GM18498 (cell line): Measurements from ENCODE around the gene KRTAP9-9.
"Not testable (repeated sequence)": the region's sequence is repeated elsewhere in the genome, so short reads cannot be mapped to it uniquely, and the experiment has no call there.

Experiments used
- ATAC-seq: cut with Tn5 transposase; IDR thresholded peaks from one replicate; pipeline ENCODE4 v1.9.1; 2021; ENCODE audit warnings: mild to moderate bottlenecking, moderate library complexity; ENCODE audit not compliant: unreplicated experiment

Gene KRTAP9-9

DNA sequence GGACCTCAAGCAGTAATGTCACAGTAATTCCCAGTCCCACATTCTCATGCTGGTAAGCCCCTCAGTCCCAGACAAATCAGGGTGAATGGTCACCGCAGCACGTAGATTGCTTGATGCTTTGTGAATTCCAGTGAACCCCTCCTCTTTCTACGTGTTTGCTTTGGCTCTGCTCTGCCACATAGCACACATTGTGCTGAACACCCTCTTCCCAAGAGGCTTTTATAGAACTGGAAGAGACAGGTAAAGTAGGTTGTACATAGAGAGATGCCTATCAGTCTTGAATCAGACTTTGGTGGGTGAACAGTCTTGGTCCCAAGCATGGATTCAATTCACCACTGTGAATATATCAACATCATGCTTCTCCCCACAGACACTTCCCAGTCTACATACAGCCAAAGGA is 9.4 kb downstream of the KRTAP9-9 start:
- ATAC-seq: no peak

DNA sequence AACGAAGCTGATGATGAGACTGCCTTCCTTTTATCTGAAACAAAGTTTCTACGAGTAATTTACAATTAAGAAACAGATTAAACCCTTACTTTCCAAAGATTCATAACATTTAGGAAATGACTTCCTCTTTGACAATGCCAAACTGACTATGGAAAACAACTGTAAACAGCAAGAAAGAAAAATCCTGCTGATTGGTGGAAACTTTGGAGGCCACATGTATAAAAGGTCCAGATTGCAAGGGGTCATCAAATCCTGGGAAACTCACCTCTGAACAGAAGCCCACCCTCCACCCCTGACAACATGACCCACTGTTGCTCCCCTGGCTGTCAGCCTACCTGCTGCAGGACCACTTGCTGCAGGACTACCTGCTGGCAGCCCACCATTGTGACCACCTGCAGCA is 9.9 kb downstream of the KRTAP9-9 start, which contains the start of gene KRTAP9-6:
Gene KRTAP9-6 (plus strand): TSS at position 301 of the 400 bp plus-strand sequence. CDS start 0 bp downstream, at position 301.
- ATAC-seq: no peak

DNA sequence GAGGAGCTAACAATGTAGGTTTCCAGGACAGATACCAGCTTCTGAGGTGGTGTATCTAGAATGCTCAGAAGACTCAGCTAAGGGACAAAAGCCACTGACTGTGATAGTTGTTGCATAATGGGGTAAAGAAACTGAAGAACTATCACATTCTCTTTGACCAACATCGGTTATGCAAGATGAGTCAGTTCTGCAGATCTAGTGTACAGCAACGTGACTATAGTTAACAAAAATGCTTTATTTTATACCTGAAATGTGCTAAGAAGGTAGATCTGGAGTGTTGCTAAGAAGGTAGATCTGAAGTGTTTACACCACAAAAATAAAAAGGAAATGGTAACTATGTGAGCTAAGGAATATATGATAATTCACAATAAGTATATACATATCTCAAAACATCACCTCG is 12.5 kb downstream of the KRTAP9-9 start:
- ATAC-seq: no peak

DNA sequence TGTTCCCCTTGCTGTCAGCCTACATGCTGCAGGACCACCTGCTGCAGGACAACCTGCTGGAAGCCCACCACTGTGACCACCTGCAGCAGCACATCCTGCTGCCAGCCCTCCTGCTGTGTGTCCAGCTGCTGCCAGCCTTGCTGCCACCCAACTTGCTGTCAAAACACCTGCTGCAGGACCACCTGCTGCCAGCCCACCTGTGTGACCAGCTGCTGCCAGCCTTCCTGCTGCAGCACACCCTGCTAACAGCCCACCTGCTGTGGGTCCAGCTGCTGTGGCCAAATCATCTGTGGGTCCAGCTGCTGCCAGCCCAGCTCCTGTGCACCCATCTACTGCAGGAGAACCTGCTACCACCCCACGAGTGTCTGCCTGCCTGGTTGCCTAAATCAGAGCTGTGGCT is 16.1 kb downstream of the KRTAP9-9 start:
- ATAC-seq: not testable (repeated sequence)

DNA sequence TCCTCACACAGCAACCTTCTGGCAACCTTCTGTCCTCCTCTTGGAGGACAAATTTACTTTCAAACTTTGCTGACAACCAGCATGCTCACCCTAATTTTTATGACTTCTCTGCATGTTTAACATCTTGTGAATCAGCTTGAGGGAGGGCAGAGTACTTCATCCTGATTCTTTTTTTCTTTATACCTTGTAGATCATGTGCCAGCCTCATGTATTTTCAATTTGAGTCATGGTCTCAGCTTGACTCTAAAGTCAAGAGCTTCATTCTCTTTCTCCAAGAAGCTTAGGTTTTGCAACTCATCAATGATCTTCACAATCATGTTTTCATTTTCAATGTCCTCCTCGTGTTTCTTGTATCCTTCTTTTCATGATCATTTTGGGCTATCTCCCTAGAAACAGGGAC is 16.7 kb downstream of the KRTAP9-9 start:
- ATAC-seq: no peak

DNA sequence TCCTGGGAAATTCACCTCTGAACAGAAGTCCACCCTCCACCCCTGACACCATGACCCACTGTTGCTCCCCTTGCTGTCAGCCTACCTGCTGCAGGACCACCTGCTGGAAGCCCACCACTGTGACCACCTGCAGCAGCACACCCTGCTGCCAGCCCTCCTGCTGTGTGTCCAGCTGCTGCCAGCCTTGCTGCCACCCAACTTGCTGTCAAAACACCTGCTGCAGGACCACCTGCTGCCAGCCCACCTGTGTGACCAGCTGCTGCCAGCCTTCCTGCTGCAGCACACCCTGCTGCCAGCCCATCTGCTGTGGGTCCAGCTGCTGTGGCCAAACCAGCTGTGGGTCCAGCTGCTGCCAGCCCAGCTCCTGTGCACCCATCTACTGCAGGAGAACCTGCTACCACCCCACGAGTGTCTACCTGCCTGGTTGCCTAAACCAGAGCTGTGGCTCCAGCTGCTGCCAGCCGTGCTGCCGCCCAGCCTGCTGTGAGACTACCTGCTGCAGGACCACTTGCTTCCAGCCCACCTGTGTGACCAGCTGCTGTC is 20.5 kb downstream of the KRTAP9-9 start, which contains the start of gene KRTAP9-7:
Gene KRTAP9-7 (plus strand): TSS at position 51 of the 543 bp plus-strand sequence. CDS start 0 bp downstream, at position 51.
- ATAC-seq: not testable (repeated sequence)

DNA sequence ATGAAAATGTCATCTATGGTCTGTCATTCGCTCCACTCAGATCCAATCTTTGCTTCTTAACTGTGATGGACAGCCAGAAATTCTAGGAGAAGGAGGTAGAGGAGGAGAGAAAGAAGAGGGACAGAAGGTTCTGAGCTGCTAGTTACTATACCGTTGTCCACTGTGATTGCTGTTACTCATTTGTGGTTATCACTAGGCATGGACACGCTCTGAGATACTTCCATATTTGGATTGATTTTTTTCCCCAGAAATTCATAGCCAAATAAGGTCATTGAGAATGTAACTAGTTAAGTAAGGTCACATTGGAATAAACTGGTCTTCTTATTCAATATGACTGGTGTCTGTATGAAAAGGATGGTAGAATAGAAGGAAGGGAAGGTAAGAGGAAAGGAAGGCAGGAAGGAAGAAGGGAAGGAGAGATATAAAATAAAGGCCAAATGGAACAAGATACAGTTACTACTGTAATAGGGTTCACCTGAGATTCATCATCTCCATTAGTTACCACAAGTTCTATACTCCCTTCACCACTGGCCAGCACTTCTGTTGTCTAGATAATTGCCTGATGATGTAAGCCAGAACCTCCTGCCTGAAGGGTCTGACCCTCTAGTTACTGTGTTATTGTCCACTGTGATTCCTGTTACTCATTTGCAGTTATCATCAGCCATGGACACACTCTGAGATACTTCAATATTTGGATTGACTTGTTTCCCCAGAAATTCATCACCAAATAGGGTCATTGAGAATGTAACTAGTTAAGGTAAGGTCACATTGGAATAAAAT is 23.2 kb downstream of the KRTAP9-9 start:
- ATAC-seq: no peak

DNA sequence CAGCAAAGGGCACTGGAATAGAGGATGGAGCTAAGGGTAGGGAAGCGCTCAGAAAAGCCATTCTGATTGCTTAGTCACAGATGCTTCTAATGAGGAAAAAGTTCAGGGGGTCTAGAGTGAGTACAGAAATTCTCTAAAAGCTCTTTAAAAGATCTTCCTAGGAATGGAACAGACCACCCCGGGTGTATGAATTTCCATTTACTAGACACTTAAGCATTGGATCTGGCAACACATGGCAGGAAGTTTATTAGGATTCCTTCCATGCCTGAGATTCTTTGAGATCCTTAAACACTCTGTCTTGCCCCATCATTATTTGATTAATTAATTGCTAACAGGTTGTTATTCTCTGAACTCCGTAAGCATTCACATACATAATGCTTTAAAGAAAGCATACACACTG is 28.9 kb downstream of the KRTAP9-9 start:
- no peak for ATAC-seq

DNA sequence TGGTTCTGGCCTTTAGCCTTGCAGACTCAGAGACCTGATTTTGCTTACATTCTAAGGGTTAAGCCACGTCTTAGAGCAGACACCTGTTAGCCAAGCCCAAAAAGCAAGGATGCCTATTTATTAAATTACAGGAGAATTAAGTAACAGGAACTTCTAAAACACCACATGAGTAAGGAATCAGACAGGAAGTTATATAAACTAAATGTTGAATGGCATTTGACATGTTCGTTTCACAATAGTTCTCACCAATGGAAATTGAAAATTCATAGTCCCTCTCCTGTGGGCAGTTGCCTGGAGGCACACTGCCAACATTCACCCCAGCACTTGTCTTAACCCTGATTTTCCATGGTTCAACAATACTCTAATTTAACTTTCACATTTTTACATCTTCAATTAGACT is 29.4 kb downstream of the KRTAP9-9 start:
- no peak for ATAC-seq

DNA sequence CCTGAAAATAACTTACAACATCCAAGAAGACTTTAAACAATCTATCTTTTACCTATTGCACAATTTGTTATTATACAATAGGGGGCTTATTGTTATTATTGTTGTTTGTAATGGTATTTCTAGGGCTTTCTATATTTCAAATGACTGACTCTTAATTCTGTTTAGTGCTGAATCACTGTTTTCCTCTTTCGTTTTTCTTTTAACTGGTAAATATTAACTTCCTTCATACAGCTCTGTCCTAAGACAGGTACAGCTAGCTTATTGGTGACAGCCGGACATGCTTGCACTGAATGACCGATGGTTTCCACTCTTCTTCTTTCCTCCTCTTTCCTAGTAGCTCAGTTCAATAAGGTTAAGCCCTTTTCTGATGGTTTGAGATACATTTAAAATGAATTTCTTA is 31.9 kb downstream of the KRTAP9-9 start:
- no peak for ATAC-seq

DNA sequence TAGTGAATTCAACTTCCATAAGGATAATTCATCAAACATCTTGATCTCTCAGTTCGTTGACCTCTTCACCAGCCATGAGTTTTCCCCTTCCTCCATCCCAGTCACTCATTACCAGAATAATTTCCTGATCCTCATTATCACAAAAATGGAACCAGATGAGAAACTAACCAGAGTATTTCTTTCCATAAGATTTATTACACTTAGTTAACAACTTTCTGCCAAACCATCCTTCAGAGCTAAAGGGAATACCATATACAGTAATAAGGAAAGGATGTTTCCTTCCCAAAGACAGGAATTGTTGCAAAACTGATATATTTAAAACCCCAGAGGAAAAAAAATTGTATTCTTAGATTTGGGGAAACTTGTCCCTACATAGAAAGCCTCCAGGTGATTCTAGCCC is 38.8 kb downstream of the KRTAP9-9 start:
- no peak for ATAC-seq

DNA sequence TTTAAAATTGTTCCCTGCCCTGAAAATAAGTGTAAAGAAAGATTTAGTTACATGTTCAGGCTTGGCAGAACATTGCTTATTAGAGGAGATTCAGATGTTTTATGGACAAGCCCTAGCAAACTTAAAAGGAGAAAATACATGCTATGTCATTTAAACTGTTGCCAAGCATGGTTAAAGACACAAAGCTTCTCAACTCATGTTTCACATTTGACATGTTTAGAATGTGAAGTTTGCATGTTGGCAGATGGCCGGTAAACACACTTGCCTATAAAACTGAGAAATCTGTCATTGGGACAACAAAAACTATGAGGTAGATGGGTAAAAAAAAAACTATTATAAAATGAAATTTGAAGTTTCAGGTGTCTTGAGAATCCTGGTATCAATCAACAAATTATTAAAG is 41.7 kb downstream of the KRTAP9-9 start:
- ATAC-seq: no peak

DNA sequence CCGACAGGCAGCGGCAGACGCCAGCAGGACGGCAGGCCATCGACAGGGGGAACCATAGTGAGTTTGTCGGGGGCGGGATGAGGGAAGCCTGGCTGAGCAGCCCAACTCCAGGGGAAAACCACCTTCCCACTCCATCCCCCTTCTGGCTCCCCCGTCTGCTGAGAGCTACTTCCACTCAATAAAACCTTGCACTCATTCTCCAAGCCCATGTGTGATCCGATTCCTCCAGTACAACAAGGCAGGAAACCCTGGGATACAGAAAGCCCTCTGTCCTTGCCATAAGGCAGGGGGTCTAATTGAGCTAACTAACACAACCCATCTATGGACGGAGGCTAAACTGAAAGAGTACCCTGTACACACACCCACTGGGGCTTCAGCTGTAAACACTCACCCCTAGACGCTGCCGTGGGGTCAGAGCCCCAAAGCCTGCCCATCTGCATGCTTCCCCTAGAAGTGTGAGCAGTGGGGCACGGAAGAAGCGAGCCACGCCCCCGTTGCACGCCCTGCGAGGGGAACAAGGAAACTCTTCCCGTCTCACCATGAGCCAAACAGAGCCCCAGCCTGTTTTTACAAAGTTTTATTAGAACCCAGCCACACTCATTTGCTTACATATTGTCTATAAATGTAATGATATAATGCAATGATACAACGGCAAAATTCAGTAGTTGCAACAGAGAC is 43.4 kb downstream of the KRTAP9-9 start:
- ATAC-seq: no peak

DNA sequence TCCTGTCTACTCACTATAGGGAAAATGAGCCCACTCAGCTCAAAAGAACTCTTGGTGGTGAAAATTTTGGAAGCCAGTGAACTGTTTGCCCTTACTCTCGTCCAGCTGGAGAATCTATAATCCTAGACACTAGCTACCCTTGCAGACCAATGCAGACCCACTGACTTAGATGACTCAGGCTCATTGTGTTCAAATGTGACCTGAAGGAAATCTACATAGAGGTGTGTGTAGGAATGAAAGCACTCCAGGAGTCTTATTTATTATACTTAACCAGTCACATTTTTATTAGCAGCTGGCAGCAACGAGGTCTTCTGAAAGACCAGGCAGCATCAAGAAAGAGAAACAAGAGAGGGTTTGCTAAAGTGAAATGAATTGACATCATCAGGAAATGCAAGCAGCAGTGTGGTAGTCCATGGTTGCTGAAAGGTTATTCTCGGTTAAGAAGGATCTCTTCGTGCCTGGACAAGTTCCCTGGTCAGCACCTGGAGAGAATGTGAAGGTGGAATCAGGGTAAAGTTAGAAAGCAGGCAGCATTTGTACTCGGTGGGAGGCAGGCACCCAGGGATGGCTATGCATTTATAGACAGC is 46.1 kb downstream of the KRTAP9-9 start:
- ATAC-seq: no peak

DNA sequence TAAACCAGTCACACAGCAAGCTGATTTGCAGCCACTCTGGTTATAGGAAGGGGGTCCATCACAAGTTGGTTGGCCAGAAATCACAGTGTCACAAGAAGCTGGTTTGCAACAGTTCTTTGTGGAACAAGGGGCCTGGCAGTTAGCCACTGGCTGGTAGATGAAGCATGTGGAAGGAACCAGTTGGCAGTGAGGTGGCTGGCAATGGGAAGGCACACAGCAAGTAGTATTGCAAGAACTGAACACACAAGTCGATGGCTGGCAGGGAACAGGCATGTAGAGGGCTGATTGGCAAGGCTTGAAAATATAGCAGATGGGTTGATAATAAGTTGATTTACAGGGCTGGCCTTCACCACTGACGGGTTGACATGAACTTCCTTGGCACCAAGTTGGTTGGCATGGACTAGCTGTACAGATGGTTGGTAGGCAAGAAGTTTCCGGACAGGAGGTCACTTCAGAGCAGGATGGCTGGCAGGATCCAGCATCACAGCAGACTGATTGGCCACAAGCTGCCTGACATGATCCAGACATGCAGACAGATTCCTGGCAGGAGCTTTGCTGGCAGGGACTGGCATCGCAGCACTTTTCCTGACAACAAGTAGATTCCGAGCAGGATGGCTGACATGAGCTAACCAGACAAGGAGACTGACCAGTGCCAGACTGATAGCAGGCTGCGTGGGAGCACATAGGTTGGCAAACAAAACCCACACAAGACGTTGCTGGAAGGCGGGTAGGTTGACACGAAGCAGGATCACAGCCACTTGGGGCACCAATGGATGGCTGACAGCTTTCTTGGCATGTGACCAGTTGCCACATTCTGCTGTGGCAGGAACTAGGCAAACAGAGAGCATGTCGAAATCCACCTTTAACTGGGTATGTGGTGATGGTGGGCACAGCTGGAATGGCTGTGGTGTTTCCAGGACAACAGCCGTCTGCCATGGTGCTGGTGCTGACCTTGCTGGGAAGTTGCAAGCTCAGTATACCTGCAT is 47.0 kb downstream of the KRTAP9-9 start, which contains the start of gene KRTAP29-1:
Gene KRTAP29-1 (minus strand): TSS at position 936 of the 986 bp plus-strand sequence. CDS start 0 bp downstream, at position 936.
- ATAC-seq: no peak

DNA sequence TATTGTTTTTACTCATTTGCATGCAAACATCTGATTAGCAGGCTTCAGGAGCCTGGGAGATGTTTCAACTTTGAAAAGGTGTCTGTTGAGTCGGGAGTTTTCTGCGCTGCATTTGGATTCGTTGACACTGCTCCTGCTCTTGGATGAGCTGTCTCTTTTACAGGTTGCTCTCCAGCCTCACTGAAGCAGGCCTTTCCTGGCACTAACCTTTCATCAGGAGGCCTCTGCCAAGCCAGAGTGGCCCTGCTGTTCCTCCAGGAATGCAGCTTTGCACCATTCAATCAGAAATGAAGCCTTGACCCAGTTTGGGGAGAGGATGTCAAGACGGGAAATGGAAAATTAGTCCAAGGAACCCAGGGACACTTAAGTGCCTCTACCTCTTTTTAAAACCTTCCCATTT is 47.8 kb downstream of the KRTAP9-9 start:
- no peak for ATAC-seq

DNA sequence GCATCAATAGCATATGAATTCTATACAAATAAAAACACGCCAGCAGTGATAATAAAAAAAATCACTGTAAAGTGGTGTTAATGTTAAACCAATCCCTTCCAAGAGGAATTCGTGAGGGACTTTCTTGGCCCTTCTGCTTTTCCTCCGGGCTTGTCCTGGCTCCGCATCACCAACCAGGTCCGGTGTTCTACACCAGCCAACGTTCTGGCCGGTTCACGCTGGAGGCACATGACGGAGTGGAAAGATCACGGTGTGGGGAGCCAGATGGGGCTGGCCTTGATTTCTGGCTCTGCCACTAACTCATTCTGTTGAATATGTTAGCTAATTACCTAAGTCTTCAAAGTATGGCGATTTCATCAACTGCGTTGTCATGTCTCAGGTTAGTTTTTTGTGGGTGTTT is 48.9 kb downstream of the KRTAP9-9 start:
- no peak for ATAC-seq
